ENCODE data around the gene GPR171.

DNA sequence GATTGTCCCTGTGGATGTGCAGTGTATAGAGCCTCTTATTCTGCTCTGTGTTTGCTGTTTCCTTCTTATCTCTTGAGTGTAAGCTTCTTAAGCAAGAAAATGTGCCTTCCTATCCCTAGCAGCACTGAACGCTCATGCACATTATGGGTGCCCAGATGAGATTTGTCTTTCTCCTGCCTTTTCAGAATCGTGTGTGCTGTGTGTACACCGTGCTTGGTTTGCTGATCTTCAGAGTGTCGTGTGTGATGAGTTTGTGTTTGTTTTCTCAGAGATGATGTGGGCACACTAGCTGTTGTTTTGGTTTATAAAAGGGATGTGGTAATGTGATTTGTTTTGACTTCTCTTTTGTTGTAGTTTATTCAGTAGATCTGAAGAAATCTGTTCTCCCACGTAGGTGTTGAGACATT, 19.7 kb downstream of the GPR171 start:
- TF ChIP-seq, protein P1, sequence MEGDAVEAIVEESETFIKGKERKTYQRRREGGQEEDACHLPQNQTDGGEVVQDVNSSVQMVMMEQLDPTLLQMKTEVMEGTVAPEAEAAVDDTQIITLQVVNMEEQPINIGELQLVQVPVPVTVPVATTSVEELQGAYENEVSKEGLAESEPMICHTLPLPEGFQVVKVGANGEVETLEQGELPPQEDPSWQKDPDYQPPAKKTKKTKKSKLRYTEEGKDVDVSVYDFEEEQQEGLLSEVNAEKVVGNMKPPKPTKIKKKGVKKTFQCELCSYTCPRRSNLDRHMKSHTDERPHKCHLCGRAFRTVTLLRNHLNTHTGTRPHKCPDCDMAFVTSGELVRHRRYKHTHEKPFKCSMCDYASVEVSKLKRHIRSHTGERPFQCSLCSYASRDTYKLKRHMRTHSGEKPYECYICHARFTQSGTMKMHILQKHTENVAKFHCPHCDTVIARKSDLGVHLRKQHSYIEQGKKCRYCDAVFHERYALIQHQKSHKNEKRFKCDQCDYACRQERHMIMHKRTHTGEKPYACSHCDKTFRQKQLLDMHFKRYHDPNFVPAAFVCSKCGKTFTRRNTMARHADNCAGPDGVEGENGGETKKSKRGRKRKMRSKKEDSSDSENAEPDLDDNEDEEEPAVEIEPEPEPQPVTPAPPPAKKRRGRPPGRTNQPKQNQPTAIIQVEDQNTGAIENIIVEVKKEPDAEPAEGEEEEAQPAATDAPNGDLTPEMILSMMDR (conservative IDR thresholded peaks at IDR 0.05) = no peak
- TF ChIP-seq ZFX (IDR thresholded peaks at IDR 0.05) = no peak
